ENCODE results near the gene DHX58. TPM values are rescaled to one million over a fixed set of nuclear protein-coding genes. Genes with fewer than 3 reads are reported as not detected.

Gene DHX58
- total and polyA plus RNA-seq, 2 donors from 2014 or later, result 22.1 to 27.5 TPM

GRCh38 chr17:42104264-42104663 lies 8.2 kb downstream of the DHX58 start:
- no peak for TF ChIP-seq CTCF (IDR thresholded peaks at IDR 0.05; ENCODE audit: borderline replicate concordance, extremely low read depth, insufficient read depth)
- intact Hi-C loops (cut with DNase I), result no loop called here
- Histone ChIP-seq H3K9ac (ENCODE audit: low read length in 3 of 3) (no peak overlapping the region), H3K4me3 (ENCODE audit: low read length in 3 of 3) (no peak overlapping the region), H3K27me3 (ENCODE audit: control insufficient read depth, insufficient read depth, low read length) (no peaks in the 10 kb centered on the region), H3K4me1 (ENCODE audit: control insufficient read depth in 2 of 3, insufficient read depth in 2 of 3, low read depth in 1 of 3, low read length in 3 of 3) (no peaks in the 10 kb centered on the region), H3K9me3 (ENCODE audit: control insufficient read depth in 2 of 3, insufficient read depth in 1 of 3, low read length in 3 of 3) (no peaks in the 10 kb centered on the region), H3K27ac (ENCODE audit: low read depth in 2 of 2, low read length in 2 of 2) (no peak overlapping the region), H3K36me3 (ENCODE audit: control insufficient read depth in 2 of 3, insufficient read depth in 3 of 3, low read length in 3 of 3) (peaks cover 0 to 19% (median 3%) of the 10 kb centered on the region in 3 donors)
- DNase-seq (no peak), FAIRE-seq (no peak)

GRCh38 chr17:42103221-42103954 lies 9.1 kb downstream of the DHX58 start:
- Histone ChIP-seq H3K9ac (ENCODE audit: low read length in 3 of 3) (no peak overlapping the region), H3K36me3 (ENCODE audit: control insufficient read depth in 2 of 3, insufficient read depth in 3 of 3, low read length in 3 of 3) (peaks cover 0 to 13% (median 3%) of the 10 kb centered on the region in 3 donors), H3K4me1 (ENCODE audit: control insufficient read depth in 2 of 3, insufficient read depth in 2 of 3, low read depth in 1 of 3, low read length in 3 of 3) (no peaks in the 10 kb centered on the region), H3K27me3 (ENCODE audit: control insufficient read depth, insufficient read depth, low read length) (no peaks in the 10 kb centered on the region), H3K4me3 (ENCODE audit: low read length in 3 of 3) (no peak overlapping the region), H3K27ac (ENCODE audit: low read depth in 2 of 2, low read length in 2 of 2) (no peak overlapping the region), H3K9me3 (ENCODE audit: control insufficient read depth in 2 of 3, insufficient read depth in 1 of 3, low read length in 3 of 3) (no peaks in the 10 kb centered on the region)
- TF ChIP-seq CTCF (IDR thresholded peaks at IDR 0.05; ENCODE audit: borderline replicate concordance, extremely low read depth, insufficient read depth), result no peak
- FAIRE-seq, result no peak
- no peak for DNase-seq
- intact Hi-C loops (cut with DNase I), result no loop called here

- DNase-seq (peak in 4 of 5 donors; percentile 66 to 86 (median 78)), FAIRE-seq (no peak)
- peaks cover 11% of the 10 kb centered on the region for H3K27me3 ChIP-seq (ENCODE audit: control insufficient read depth, insufficient read depth, low read length)
- H3K27ac ChIP-seq (ENCODE audit: low read depth in 2 of 2, low read length in 2 of 2), result no peak overlapping the region
- peaks cover 0 to 8% (median 3%) of the 10 kb centered on the region in 3 donors for H3K36me3 ChIP-seq (ENCODE audit: control insufficient read depth in 2 of 3, insufficient read depth in 3 of 3, low read length in 3 of 3)
- TF ChIP-seq CTCF (IDR thresholded peaks at IDR 0.05; ENCODE audit: borderline replicate concordance, extremely low read depth, insufficient read depth), result peak; percentile 84
- no peak overlapping the region for H3K4me3 ChIP-seq (ENCODE audit: low read length in 3 of 3)
- intact Hi-C loops (cut with DNase I), result no loop called here
- H3K4me1 ChIP-seq (ENCODE audit: control insufficient read depth in 2 of 3, insufficient read depth in 2 of 3, low read depth in 1 of 3, low read length in 3 of 3), result peaks cover 0 to 5% (median 0%) of the 10 kb centered on the region in 3 donors
- H3K9me3 ChIP-seq (ENCODE audit: control insufficient read depth in 2 of 3, insufficient read depth in 1 of 3, low read length in 3 of 3), result no peaks in the 10 kb centered on the region
- H3K9ac ChIP-seq (ENCODE audit: low read length in 3 of 3), result no peak overlapping the region
Observed at GRCh38 chr17:42101513-42102292, 10.8 kb downstream of the DHX58 start.
